ENCODE measurements around the gene IFI27.

The IFI27 gene

DNA sequence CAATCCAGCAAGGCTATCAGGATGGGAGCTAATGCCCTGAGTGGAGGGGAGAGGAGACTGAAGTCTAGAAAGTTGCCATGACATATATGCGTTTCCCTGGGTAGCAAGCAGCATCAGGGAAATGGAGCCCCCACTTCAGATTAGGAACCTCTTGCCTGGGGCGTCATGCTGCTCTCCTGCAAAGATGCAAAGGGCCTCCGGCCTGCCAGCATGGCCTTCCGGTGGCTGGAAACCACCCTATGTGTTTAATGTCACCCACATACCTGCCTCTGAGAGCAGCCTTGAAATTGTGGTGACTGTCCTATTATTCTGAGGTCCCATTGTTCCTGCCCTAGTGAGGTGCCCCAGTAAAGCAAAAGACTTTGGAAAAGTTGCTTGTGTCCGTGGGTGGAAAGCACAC is 28.9 kb downstream of the IFI27 start:
- Histone ChIP-seq H3K4me3 (ENCODE audit: low read depth, low read length) (no peak overlapping the region), H3K36me3 (ENCODE audit: control insufficient read depth in 2 of 2, insufficient read depth in 1 of 2, low read length in 2 of 2) (no peaks in the 10 kb centered on the region), H3K27ac (ENCODE audit: extremely low read depth, low read depth, low read length) (no peak overlapping the region), H3K9me3 (ENCODE audit: control insufficient read depth, insufficient read depth, low read depth, low read length) (no peaks in the 10 kb centered on the region), H3K4me1 (ENCODE audit: control insufficient read depth, insufficient read depth, low read length) (no peaks in the 10 kb centered on the region)
- TF ChIP-seq ZFHX2 (tag by site-specific recombination; conservative IDR thresholded peaks at IDR 0.05) (no peak), ZNF768 (tag by site-specific recombination; IDR thresholded peaks at IDR 0.05) (no peak), SETDB1 (IDR thresholded peaks at IDR 0.05; ENCODE audit: insufficient read length, low read length) (no peak), ZNF521 (tag by site-specific recombination; IDR thresholded peaks at IDR 0.05) (no peak), BCL11A (tag by site-specific recombination; IDR thresholded peaks at IDR 0.05; ENCODE audit: low read depth) (no peak), ZNF416 (tag by site-specific recombination; IDR thresholded peaks at IDR 0.05) (no peak), WT1 (tag by site-specific recombination; IDR thresholded peaks at IDR 0.05) (no peak), YY2 (tag by site-specific recombination; IDR thresholded peaks at IDR 0.05) (no peak), ZNF658 (tag by site-specific recombination; IDR thresholded peaks at IDR 0.05) (no peak), KLF8 (tag by site-specific recombination; IDR thresholded peaks at IDR 0.05) (no peak)
- TF ChIP-seq, protein P1, sequence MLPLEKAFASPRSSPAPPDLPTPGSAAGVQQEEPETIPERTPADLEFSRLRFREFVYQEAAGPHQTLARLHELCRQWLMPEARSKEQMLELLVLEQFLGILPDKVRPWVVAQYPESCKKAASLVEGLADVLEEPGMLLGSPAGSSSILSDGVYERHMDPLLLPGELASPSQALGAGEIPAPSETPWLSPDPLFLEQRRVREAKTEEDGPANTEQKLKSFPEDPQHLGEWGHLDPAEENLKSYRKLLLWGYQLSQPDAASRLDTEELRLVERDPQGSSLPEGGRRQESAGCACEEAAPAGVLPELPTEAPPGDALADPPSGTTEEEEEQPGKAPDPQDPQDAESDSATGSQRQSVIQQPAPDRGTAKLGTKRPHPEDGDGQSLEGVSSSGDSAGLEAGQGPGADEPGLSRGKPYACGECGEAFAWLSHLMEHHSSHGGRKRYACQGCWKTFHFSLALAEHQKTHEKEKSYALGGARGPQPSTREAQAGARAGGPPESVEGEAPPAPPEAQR (tag by site-specific recombination; IDR thresholded peaks at IDR 0.05), result no peak
- POLR2A ChIA-PET, result no interaction called here
- CTCF ChIA-PET, result interaction anchor here (0.5 to 4.7 kb wide), 6 partner anchors 31 to 550 kb away, joined by 3 to 62 read pairs (median 4); no protein-coding TSS in a partner anchor

GRCh38 chr14:94142247-94142646 is 31.7 kb downstream of the IFI27 start:
- Histone ChIP-seq H3K36me3 (ENCODE audit: control insufficient read depth in 2 of 2, insufficient read depth in 1 of 2, low read length in 2 of 2) (no peaks in the 10 kb centered on the region), H3K4me1 (ENCODE audit: control insufficient read depth, insufficient read depth, low read length) (peaks cover 2% of the 10 kb centered on the region; the same call in 1 of the 2 replicates), H3K27ac (ENCODE audit: extremely low read depth, low read depth, low read length) (no peak overlapping the region), H3K9me3 (ENCODE audit: control insufficient read depth, insufficient read depth, low read depth, low read length) (no peaks in the 10 kb centered on the region), H3K4me3 (ENCODE audit: low read depth, low read length) (no peak overlapping the region)
- ChIA-PET POLR2A (no interaction called here), CTCF (interaction anchor here (0.6 to 1.8 kb wide), 8 partner anchors 10 to 284 kb away, joined by 3 to 10 read pairs (median 4); no protein-coding TSS in a partner anchor)
- TF ChIP-seq ZBTB20 (tag by site-specific recombination; IDR thresholded peaks at IDR 0.05), result no peak
- no peak for TF ChIP-seq ZNF449 (tag by site-specific recombination; IDR thresholded peaks at IDR 0.05)
- TF ChIP-seq ZNF239 (tag by site-specific recombination; IDR thresholded peaks at IDR 0.05), result no peak
- TF ChIP-seq ZNF174 (tag by site-specific recombination; IDR thresholded peaks at IDR 0.05), result no peak

GRCh38 chr14:94142836-94143235 is 32.3 kb downstream of the IFI27 start:
- POLR2A ChIA-PET, result no interaction called here
- CTCF ChIA-PET, result interaction anchor here (0.6 to 1.8 kb wide), 8 partner anchors 11 to 283 kb away, joined by 3 to 10 read pairs (median 4); no protein-coding TSS in a partner anchor

More at GRCh38 chr14:94142836-94143235, 32.3 kb downstream of the IFI27 start:
- Histone ChIP-seq H3K9me3 (ENCODE audit: control insufficient read depth, insufficient read depth, low read depth, low read length) (no peaks in the 10 kb centered on the region), H3K36me3 (ENCODE audit: control insufficient read depth in 2 of 2, insufficient read depth in 1 of 2, low read length in 2 of 2) (no peaks in the 10 kb centered on the region), H3K4me3 (ENCODE audit: low read depth, low read length) (no peak overlapping the region), H3K27ac (ENCODE audit: extremely low read depth, low read depth, low read length) (no peak overlapping the region), H3K4me1 (ENCODE audit: control insufficient read depth, insufficient read depth, low read length) (peaks cover 2% of the 10 kb centered on the region; the same call in 1 of the 2 replicates)
- TF ChIP-seq HIC1 (tag by site-specific recombination; IDR thresholded peaks at IDR 0.05) (no peak), KLF7 (tag by site-specific recombination; IDR thresholded peaks at IDR 0.05; ENCODE audit: borderline replicate concordance) (no peak), ZNF341 (tag by site-specific recombination; IDR thresholded peaks at IDR 0.05; ENCODE audit: low read depth) (no peak), SETDB1 (IDR thresholded peaks at IDR 0.05; ENCODE audit: insufficient read length, low read length) (no peak)
- TF ChIP-seq, protein P2, sequence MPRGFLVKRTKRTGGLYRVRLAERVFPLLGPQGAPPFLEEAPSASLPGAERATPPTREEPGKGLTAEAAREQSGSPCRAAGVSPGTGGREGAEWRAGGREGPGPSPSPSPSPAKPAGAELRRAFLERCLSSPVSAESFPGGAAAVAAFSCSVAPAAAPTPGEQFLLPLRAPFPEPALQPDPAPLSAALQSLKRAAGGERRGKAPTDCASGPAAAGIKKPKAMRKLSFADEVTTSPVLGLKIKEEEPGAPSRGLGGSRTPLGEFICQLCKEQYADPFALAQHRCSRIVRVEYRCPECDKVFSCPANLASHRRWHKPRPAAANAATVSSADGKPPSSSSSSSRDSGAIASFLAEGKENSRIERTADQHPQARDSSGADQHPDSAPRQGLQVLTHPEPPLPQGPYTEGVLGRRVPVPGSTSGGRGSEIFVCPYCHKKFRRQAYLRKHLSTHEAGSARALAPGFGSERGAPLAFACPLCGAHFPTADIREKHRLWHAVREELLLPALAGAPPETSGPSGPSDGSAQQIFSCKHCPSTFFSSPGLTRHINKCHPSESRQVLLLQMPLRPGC (tag by site-specific recombination; IDR thresholded peaks at IDR 0.05), result no peak

All from HEK293 (cell line).